NCI-H1436 treated with DMSO at 0.1 percent for 48 hours (cell line): ENCODE data around the gene TACC3.

Experiments used
- DNase-seq: peaks from one replicate; lab custom pipeline; 2025; lab: John Stamatoyannopoulos, UW

TACC3 gene

GRCh38 chr4:1723131-1723801 lies 1.9 kb downstream of the TACC3 start:
- no peak for DNase-seq

- DNase-seq, result no peak
Observed at GRCh38 chr4:1725521-1725920, 4.2 kb downstream of the TACC3 start.

- DNase-seq, result peak; percentile 9
Observed at GRCh38 chr4:1726146-1726934, 5.0 kb downstream of the TACC3 start.

- no peak for DNase-seq
Observed at GRCh38 chr4:1727117-1728031, 6.1 kb downstream of the TACC3 start.

GRCh38 chr4:1728061-1728980 lies 7.0 kb downstream of the TACC3 start:
- no peak for DNase-seq

GRCh38 chr4:1730532-1731135 lies 9.3 kb downstream of the TACC3 start:
- no peak for DNase-seq

- no peak for DNase-seq
Observed at GRCh38 chr4:1731180-1731579, 9.9 kb downstream of the TACC3 start.

- DNase-seq, result no peak
Observed at GRCh38 chr4:1732911-1733310, 11.6 kb downstream of the TACC3 start.

GRCh38 chr4:1735215-1735614 lies 13.9 kb downstream of the TACC3 start:
- no peak for DNase-seq

GRCh38 chr4:1736812-1737211 lies 15.5 kb downstream of the TACC3 start:
- DNase-seq, result no peak

GRCh38 chr4:1737666-1738065 lies 16.3 kb downstream of the TACC3 start:
- DNase-seq, result no peak

- no peak for DNase-seq
Observed at GRCh38 chr4:1738410-1738809, 17.1 kb downstream of the TACC3 start.

- DNase-seq, result no peak
Observed at GRCh38 chr4:1739358-1739757, 18.0 kb downstream of the TACC3 start.

GRCh38 chr4:1740021-1740545 lies 18.8 kb downstream of the TACC3 start:
- no peak for DNase-seq

- no peak for DNase-seq
Observed at GRCh38 chr4:1741208-1741607, 19.9 kb downstream of the TACC3 start.

- no peak for DNase-seq
Observed at GRCh38 chr4:1743551-1743950, 22.2 kb downstream of the TACC3 start.

GRCh38 chr4:1743975-1744374 lies 22.7 kb downstream of the TACC3 start:
- DNase-seq, result no peak

- DNase-seq, result no peak
Observed at GRCh38 chr4:1744552-1744951, 23.2 kb downstream of the TACC3 start.

- no peak for DNase-seq
Observed at GRCh38 chr4:1745165-1745564, 23.8 kb downstream of the TACC3 start.

GRCh38 chr4:1745697-1746096 lies 24.4 kb downstream of the TACC3 start:
- no peak for DNase-seq

GRCh38 chr4:1746265-1746691 lies 25.0 kb downstream of the TACC3 start:
- DNase-seq, result peak; percentile 7
